Hypothalamus (tissue), 51 donors: ENCODE data around the gene FCRL6.

Source experiments
- DNase-seq, 51 donors: peaks; one replicate each; lab custom pipeline; 2025; lab: John Stamatoyannopoulos, UW

The FCRL6 gene

DNA sequence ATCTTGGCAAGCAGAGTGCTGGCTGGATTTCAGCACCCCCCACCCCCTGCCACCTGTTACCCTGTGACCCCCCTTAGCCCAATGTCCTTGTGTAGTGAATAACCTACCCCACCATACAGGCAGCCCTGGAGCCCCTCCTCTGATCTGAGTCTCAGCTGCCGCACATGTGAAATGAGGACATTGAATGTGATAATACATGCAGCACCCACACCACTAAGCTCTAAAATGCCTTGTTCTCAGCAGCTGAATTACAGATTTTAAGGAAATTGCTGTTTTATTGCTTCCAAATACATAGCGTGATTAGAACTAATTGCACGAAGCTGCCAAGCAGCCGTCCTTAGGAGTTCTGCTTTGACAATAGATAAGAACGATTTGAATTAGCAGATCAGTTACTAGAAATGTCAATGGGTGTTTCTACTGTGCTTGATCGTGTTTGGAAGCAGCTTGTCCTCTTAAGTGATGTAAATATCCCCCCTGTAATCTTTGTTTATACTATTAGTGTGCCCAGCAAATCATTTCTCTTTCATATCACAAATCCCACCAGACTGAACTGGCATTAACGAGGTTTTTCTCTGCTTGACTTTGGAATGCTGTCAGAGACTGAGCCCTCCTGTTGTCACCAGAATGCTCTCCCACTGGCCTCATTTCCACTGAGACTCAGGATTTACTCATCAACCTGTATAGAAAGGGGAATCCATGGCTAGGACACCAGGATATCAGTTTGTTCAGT lies 29.4 kb downstream of the FCRL6 start:
- peak in 1 of 51 donors; percentile 11 for DNase-seq

DNA sequence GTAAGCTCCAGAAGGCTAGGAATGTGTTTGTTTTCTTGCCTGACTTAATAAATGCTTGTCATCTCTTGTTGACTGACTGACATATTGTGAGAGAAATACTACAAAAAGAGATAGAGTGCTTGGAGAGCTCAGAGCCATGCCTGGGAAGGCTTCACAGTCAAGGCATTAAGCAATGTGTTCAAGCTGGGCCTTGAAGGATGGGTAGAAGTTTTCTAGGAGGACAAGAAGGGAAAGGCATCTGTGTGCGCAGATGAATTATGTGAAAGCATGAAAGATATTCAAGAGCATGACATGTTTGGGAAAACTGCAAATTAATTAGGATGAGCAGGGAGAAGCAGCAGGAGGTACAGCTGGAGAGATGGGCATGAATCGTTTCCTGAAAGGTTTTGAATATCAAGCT lies 30.1 kb downstream of the FCRL6 start:
- no peak for DNase-seq

DNA sequence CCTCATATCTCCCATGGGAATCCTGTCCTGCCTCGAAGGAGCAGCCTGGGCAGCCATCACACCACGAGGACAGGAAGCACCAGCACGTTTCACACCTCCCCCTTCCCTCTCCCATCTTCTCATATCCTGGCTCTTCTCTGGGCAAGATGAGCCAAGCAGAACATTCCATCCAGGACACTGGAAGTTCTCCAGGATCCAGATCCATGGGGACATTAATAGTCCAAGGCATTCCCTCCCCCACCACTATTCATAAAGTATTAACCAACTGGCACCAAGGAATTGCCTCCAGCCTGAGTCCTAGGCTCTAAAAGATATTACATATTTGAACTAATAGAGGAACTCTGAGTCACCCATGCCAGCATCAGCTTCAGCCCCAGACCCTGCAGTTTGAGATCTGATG lies 33.2 kb downstream of the FCRL6 start:
- DNase-seq = no peak

DNA sequence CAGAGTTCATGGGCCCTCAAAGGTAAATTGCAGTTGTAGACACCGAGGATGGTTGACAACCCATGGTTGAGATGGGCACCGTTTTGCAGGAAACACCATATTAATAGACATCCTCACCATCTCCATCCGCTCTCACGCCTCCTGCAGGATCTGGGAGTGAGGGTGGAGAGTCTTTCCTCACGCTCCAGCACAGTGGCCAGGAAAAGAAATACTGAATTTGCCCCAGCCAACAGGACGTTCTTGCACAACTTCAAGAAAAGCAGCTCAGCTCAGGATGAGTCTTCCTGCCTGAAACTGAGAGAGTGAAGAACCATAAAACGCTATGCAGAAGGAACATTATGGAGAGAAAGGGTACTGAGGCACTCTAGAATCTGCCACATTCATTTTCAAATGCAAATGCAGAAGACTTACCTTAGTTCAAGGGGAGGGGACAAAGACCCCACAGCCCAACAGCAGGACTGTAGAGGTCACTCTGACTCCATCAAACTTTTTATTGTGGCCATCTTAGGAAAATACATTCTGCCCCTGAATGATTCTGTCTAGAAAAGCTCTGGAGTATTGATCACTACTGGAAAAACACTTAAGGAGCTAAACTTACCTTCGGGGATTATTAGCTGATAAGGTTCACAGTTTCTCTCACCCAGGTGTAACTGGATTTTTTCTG lies 33.8 kb downstream of the FCRL6 start:
- DNase-seq = no peak

DNA sequence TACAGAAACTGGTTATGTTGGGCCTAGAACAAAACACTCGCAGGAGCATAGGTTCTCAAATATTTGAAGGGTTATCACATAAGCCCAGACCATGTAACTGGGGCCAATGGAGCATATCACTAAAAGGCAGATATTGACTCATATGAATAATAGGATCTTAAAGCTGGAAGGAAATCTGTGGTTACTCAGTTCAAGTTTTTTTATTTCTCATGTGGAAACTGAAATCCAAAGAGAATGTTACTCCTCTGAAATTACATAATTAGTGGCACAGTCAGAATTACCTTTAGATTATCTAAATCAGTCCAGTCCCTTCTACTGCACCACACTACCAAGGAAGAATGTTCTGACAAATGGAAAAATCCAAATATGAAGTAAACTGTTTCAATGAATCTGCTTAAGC lies 36.6 kb downstream of the FCRL6 start:
- no peak for DNase-seq

DNA sequence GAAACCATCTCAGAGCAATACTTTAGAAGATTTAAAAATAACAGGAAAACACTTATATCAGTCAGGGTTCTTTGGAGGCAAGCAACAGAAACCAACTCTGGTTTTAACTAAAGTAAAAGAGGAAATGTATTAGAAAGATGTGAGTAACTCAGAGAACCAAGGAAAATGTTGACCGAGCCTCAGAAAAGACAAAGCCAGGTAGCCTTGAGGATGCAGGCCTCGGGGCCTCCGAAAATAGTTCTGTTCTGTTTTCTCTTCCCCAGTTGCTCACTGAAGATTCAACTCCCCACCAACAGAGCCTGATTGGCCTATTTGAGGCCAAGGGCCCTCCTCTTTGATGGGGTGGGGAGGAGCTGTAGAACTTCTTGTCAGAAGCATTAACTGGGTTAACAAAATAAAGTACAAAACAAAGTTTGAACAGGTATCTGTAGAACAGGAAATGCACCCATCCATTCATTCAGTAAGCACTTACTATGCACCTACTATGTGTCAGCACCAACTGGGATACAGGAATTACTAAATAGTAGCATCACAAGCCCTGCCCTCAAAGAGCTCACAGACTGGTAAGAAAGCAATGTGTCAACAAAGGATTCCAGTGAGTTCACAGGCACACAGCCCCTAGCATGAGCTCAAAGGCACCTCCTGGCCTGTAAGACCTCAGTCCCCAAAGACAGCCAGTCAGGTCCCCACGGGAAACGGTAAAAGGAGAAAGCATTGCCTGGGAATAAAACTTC lies 37.1 kb downstream of the FCRL6 start:
- no peak for DNase-seq

DNA sequence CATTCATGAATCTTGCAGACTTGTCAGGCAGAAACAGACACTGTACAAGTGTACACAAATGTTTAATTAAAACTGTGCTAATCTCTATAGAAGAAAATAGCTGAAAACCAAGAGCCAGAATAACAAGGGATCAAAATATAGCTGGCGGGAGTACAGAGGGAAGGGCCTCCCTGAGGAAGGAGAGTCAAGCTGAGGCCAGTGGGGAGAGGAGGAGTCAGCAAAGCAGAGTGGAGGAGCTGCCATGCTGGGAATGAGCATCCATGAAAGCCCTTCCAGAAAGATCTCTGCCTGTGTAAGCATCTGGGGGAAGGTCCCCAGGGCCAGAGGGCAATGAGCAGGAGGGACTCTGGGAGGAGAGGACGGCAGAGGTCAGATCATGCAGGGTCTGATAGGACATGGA lies 39.6 kb downstream of the FCRL6 start:
- DNase-seq = no peak

DNA sequence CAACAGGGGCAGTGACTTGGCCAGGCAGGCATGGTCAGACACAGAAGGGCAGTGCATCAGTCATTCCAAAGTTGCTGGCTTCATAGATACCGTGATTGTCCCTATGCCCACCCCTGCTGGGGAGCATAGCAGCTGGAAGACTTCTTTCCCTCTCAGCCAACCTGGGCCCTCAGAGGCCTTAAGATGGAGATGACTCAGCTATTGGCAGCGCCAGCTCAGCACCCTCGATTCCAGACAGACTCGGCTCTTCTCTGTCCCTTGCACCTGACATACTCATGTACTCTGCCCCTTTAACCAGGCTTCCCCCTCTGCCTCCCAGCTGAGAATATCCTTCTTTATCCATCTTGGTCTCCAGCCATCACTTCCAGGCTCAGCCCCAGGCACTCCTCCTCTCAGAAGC lies 41.3 kb downstream of the FCRL6 start:
- DNase-seq = no peak

DNA sequence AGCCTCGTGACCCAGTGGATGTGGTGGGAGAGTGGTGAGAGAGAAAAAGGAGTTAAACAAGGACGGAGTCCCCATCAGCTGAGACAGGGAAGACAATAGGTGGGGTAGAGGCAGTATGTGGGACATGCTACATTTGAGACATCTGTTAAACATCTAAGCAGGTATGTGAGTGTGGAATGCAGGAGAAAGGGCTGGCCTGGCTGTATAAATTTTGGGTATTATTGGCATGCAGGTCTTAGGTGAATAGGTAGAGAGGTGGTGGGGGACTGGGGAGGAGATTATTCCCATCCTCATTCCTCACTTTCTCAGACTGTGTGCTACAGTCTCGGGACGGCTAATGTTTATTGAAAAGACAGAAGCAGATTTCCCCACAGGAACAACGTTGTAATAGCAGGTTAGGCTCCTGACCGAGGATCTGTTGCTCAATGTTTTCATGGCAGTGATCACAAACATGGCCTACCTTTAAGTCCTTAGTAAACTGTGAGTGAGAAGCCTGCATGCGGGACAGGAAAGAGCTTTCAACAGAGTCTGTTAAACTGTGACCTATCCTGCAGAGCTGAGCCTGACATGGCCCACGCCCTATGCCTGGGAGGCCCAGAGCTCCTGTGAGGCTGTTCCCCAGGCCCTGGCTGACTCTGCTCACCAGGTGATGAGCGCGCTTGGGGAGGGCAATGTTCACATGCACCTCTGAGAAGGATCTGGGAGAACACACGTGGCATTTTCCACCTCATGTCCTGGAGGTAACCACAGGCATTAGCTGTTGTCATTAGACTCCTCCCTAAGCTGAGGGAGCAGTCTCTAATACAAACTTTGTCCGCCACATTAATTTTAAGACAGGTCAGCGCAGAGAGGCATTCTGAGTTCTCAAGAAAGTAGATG lies 43.8 kb downstream of the FCRL6 start:
- DNase-seq = no peak

DNA sequence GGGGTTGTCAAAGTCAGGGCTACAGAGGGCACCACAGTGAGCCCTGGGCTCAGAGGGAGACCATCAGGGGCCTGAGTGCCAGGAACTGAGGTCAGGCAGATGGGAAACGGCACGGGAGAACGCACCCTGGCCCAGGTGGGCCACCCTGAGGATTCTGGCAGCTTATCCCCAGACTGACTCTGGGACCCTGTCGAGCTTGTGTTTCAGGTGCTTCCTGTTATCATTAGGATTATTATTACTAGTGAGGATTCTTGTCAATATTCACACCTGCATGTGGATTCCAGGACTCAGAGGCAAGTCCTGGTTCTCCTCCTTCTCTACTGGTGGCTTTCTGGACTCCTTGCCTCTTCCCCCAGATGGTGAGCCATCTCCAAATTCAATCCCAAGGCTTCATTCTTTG lies 45.1 kb downstream of the FCRL6 start:
- no peak for DNase-seq

DNA sequence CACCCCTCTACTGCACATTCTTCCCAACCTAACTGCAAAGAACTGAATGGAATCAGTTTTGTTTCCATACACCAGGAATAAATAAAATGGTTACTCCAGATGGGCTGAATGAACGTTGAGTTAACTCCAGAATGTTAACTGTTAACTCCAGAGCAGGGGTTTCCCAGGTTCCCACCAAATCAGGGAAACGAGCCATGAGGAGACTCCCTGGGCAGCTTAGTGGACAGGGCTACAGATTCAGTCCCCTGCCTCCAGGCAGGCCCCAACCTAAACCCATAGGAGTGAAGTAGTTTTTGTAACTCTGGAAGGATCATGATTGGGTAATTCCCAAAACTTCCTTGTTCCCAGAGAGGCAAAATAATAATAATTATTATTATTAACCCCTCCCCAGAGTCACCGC lies 46.2 kb downstream of the FCRL6 start:
- no peak for DNase-seq

DNA sequence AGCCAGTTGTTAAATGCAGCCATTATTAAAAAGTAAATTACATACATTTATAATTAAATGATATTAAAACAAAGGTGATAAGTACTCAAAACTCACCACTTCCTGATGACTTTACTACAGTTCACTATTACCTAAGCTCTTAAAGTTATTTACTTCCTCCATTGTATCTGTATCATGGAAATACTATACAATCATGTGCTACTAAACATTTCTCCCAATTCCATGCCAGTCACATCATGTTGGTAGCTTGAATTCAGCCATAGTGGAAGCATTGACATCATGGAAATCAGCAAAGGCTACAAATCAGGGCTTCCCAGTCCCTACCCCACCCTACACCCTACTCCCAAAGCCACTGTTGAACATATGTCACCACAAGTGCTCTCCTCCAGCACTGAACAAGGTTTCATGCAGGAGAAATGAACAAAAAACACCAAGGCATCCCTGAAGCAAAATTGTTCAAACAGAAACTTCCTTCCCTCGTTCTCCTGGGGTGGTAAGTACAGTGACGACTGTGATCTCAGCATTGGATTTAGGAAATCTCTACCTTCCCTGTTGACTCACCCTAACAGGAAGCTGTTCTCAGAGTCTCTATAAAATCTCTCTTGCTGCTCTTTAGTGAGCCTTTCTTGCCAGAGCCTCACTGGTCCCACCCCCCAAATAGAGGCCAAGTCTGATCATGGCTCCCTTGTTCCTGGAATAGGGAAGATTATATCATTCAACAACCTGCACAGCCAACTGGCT lies 47.6 kb downstream of the FCRL6 start:
- no peak for DNase-seq

DNA sequence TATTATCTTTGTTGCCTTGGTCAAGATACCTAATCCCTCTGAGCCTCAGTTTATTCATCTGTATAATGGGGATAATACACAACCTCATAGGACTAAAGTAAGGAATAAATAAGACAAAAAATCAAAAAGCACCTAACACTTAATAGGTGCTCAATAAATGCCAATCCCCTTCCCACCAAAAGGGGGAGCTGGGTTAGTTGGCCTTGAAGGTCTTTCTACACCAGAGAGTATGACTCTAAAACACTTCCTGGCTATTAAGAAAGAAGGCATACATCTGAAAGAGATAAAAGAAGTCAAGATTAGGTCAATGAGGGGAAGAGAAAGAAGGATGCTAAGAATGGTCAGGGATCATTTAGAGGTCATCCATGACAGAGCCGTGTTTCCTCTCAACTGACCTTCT lies 49.2 kb downstream of the FCRL6 start:
- DNase-seq = no peak

DNA sequence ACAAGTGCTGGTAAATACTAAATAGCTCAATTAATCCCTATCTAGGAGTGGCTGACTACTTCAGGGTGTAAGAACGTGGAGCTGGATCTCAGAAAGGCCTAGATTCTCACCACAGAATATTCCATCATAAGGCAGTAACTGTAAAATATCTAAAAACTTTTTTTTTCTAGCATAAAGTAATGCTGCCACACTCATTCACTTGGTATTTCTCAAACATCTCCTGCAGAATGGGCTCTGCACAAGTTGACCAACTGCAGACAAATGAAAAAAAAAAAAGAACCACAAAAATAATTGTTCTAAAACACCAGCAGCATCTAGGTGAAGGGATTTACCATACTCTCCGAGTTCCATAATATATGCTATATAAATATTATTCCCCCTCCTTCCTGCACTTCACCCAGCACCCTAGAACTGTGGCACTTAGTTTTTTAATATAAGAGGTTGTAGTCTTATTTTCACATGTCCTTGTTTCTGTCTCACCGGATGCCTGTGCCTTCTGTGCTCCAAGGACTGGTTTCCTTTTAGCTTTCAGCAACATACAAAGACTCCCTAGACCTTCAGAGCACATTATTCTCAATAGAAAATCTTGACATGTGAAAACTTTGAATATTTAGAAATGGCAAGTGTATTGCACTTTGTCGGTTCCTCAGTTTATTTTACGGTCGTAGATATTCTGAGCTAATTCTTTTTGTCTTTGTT lies 51.4 kb downstream of the FCRL6 start:
- DNase-seq = peak in 1 of 51 donors; percentile 47

DNA sequence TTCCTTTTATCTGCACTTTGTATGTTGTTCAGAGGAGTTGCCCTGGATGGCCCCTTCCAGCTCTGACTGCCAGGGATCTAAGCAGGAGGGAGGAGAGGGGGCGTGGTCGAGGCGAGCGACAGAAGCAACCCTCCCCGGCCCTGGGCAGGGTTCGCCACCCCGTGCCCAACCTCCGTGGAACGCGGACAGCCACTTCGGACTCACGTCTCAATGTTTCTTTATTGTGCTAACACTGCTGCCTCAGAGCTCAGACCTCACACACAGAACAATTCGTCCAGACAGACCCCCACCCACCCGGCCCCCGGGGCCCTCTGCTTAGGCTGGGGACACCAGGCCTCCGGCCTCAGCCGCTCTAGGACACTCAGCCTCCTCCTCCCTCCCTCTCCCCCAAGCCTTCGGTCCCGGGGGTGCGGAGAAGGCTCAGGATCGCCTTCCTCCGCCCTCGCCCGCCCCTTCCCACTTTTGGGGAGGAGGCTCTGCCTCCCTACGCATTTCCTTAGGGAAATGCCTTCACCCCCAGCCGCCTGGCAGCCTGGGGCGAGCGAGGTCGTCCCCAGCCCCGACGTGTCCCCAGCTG lies 52.0 kb downstream of the FCRL6 start:
- DNase-seq = peak in 49 of 51 donors; percentile 11 to 80 (median 50)

DNA sequence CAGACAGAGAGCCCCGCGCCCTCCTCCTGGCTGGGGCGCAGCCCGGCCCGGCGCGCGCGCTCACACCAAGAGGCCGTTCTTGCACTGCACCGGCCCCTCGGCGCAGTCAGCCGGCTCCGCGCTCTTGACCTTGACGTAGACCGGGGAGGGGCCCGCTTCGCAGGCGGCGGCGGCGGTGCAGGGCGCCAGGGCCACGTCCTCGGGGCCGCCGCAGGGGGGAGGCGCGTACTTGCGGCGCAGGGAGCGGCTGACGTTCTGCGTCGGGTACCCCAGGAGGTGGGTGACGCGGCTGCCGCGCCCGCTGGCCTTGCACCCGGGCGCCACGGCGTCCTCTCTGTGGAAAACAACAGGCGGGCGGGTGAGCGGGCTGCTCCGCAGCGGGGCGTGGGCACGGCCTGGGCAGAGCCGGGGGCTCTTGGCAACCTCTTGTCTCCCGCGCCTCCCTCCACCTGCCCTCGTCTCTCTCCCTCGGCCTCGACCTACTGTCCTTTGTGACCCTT lies 52.6 kb downstream of the FCRL6 start:
- DNase-seq = peak in 48 of 51 donors; percentile 15 to 87 (median 62)

DNA sequence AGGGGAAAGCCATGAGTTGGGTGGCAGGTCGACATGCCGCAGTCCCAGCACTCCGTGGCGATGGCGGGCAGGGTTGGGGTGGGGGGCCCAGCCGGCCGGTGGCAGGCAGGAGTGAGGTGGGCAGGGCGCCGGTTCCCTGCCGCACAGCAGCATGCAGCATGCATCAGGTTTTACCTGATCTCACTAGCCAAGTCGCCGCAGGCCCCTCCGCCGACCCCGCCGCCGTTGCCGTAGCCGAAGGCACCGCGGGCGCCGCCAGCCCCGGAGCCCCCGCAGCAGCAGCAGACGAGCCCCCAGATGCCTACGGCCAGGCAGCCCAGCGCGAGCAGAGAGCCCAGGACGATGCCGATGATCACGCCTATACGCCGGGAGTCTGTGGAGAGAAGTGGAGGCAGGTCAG lies 53.5 kb downstream of the FCRL6 start:
- no peak for DNase-seq

DNA sequence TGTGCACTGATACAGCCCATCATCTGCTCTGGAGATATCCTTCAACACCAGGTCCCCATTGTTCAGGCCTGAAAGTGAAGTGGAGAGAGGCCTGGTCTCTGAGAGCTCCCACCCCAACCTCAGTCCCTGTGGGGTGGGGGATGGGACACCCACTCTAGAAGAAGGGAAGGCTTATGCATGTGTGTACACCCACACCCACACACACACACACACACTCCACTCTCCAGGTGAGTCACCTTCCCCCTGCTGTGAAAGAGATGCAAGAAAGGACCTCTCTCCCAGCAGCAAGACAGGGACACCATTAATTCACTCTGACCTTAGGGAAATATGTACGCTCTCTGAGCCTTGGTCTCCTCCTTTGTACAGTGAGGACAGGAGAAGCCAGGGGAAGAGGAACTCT lies 54.4 kb downstream of the FCRL6 start:
- no peak for DNase-seq

DNA sequence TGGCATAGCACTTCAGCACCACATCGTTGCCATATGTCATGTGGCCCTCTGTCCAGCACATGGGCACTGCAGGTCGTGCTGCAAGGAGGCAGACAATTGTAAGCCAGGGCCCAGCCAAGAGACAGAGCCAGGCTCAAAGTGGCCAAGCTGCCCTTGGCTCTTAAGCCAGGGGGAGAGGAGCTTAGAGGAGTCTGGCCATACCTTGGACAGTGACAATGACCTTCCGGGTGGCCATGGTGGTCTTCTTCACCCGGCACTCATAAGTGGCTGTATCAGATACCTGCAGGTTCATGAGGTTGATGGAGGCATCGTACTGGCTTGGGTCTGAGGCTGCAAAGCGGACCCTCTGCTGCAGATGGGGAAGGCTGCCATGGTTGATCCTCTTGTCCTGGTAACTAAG lies 55.7 kb downstream of the FCRL6 start:
- DNase-seq = no peak
